GM12875 (cell line): ENCODE measurements around the gene FBXW7.
A peak's percentile ranks its signal among the peaks of the same experiment; 100 is the strongest.

Experiments
- H3K4me3 ChIP-seq: one replicate; pipeline ENCODE4 v1.5.1; 2011; ENCODE audit warnings: low read depth, low read length, control low read depth
- TF ChIP-seq, protein P1 (sequence below): IDR thresholded peaks from 2 replicates; pipeline ENCODE4 v1.5.1; 2011; ENCODE audit warnings: low read depth, mild to moderate bottlenecking, control low read depth, inconsistent platforms, low read length, moderate library complexity, borderline replicate concordance; ENCODE audit not compliant: insufficient read depth

Gene FBXW7

DNA sequence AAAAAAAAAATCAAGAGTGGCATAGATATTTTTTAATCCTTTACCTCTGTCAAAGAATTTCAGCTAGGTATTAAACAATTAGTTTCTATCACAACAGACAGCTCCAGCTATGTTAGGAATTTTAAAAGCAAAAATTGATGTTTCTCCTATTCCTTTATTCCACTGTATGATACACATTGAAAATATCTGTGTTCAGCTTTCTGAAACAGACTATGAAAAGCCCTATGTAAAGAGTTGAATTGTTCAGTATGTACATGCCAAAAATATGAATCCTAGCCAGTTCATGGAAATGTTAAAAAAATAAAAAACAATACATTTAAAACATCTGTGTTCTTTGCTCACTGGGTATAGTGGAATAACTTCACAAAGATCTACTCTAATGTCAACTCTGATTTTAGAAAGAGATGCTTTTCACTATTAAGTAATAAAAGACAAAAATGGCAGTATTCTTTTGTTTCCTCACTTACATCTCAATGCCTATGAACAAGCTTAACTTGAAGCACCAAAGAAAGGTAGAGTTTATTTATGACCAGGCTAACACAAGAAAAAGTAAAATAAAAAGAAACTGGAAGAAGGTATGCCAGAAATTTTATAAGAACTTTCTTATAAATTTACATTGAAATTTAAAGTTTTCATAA lies 32.1 kb downstream of the FBXW7 start:
- TF ChIP-seq, protein P1, sequence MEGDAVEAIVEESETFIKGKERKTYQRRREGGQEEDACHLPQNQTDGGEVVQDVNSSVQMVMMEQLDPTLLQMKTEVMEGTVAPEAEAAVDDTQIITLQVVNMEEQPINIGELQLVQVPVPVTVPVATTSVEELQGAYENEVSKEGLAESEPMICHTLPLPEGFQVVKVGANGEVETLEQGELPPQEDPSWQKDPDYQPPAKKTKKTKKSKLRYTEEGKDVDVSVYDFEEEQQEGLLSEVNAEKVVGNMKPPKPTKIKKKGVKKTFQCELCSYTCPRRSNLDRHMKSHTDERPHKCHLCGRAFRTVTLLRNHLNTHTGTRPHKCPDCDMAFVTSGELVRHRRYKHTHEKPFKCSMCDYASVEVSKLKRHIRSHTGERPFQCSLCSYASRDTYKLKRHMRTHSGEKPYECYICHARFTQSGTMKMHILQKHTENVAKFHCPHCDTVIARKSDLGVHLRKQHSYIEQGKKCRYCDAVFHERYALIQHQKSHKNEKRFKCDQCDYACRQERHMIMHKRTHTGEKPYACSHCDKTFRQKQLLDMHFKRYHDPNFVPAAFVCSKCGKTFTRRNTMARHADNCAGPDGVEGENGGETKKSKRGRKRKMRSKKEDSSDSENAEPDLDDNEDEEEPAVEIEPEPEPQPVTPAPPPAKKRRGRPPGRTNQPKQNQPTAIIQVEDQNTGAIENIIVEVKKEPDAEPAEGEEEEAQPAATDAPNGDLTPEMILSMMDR, result no peak

DNA sequence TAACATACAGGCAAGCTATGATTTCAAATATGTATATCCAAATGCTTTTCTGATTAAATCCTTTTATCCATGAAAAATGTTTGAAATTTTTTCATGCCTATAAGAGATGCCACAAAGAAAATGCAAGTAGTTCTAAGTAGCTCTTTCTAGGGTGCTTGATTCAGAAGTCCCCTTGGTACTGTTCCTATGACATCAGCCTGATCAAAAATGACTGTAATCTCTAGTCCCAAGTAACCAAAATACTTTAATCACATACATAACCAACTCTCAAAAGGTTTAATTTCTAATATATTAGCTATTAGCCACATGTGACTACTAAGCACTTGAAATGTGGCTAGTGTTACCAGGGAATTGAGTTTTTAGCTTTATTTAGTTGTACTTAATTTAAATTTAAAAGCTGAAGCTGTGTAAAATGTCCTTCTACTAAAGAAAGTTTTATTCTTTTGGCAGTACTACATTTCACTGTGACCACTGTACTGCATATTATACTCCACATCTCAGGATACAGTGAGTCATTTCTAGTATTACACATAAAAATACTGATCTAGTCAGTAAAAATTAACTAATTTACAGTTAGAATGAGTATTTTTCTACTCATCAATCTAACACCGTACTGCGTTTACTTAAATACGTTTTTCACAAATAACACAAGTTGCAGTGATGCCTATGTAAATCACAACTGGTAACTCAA lies 33.9 kb downstream of the FBXW7 start:
- TF ChIP-seq, protein P1, result no peak
- no peak overlapping the region for H3K4me3 ChIP-seq

More for the DNA sequence above, 32.1 kb downstream of the FBXW7 start:
- no peak overlapping the region for H3K4me3 ChIP-seq

DNA sequence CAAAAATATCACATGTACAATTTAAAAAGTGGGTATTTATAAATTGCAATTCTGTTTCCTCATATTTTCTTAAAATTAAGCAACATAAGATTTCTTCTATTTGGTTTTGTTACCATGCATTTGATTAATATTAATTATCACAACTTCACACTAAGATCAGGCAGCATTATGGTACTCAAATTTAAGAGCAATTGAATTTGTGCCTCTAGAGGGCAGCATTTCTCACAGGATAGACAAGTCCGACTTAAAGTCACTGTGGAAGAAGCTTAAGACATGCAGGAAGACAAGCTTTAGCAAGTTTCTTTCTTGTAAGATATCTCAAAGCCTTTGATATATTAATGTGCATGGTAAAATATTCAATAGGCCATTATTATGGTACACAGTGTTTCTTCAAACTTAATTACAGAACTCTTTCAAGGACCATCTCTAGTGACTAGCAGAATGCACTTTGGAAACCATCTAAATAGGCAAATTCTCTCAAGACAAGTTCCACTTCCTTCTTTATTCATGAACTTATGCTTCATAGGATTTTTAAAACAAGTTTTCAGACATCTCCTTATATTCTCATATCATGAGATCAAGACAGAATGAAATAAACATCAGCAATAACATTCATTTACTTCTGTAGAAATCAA lies 35.0 kb downstream of the FBXW7 start:
- TF ChIP-seq, protein P1, result peak; percentile 44; the same call in 1 of the 2 replicates
- no peak overlapping the region for H3K4me3 ChIP-seq

DNA sequence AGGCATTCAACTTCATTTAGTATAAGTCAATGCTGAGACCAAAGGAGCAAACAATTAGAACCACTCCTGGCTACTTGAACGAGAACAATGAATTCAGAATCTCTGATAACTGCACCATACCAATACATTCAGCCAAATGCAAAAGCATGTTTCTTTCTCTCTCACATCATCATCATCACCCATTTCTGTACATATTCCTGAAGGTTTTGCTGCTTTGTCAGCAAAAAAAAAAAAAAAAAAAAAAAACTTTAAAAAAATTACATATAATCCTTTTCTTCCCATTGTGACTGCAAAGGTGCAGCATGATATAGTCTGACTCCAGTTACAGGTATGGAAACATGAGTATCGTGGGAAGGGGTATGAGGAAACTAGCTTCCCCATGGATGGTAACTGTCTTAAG lies 35.6 kb downstream of the FBXW7 start:
- no peak overlapping the region for H3K4me3 ChIP-seq
- TF ChIP-seq, protein P1, result no peak

DNA sequence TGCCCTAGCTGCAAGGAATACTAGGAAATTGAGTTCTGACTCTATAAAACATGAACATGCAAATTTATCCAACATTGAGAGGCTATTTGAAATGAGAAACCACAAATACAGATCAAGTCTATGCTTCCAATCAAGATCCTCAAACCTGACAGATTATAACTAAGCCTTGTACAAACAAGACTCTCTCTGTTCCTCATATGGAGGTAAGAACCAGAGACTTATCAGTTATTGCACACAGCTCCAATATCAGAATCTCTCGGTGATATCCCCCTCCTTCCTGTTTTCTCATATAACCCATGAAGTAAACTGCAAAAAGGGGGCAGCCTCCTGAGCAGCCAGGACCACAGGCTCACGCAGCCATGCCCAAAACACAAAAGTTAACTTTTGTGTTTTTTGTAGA lies 36.5 kb downstream of the FBXW7 start:
- TF ChIP-seq, protein P1, result no peak
- H3K4me3 ChIP-seq, result no peak overlapping the region

DNA sequence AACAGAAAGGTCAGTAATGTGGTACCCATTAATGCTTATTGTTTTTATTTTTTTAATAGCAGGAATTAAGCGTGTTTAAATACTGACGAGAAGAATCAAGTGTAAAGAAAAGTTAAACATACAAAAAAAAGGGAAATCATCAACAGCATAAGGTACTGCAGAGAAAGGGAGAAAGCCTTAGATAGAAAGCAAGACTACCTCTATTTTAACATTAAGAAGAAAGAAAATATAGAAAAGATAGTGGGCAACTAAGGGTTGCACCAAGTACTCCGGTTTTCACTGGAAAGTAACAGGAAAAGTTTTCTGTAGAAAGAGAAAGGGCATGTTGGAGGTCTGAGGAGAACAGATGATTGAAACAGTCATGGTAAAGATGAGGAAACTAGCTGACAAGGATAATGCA lies 41.9 kb downstream of the FBXW7 start:
- no peak overlapping the region for H3K4me3 ChIP-seq
- TF ChIP-seq, protein P1, result no peak
